ENCODE data around the gene GNGT1. TPM values are rescaled to one million over a fixed set of nuclear protein-coding genes. Genes with fewer than 3 reads are reported as not detected.

Gene GNGT1
- total and polyA plus RNA-seq, 4 donors, result not detected

DNA sequence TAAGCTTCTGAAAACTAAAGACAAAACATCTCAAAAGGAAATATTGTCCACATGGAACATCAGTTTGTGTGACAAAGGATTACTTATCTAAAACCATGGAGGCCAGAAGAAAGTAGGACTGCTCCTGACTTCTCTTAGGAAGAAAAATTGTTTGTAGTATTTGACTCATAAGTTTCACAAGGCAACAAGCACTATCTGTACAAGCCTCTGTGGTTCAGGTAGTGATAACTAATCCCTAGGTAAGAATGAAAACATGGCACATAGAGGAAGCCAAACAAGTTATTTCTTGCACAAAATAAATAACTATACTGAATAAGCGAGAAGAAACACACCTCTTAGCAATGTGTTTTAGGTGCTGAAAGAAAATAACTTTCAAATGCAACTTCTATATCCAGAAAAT lies 46.1 kb upstream of the GNGT1 start:
- no peaks in the 10 kb centered on the region for H3K9me3 ChIP-seq (ENCODE audit: control insufficient read depth in 4 of 4, low read length in 3 of 4)

DNA sequence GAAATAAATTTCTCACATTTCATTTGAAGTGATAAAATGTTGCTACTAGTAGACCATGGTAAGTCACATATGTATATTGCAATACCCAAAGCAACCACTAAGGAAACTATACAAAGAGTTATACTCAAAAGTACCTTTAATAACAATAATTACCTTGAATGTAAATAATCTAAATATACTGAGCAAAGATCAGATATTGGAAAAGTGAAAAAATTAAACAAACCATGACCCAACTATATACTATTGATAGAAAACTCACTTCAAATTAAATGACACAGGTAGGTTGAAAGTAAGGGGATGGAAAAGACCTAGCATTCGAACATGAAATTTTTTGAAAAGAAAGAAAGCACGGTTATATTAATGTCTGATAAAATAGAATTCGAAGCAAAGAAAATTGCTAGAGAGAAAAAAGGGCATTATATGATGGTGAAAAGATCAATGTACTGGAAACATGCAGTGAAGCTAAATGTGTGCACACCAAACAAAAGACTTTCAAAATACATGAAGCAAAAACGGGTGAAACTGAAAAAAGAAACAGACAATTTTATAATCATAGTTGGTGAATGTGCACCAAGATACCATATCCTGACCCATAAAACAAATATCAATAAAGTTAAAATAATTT lies 44.9 kb upstream of the GNGT1 start:
- 69% methylated on average over 4 of the region's 4 CpGs for WGBS
- no peaks in the 10 kb centered on the region for H3K4me1 ChIP-seq (ENCODE audit: control insufficient read depth in 4 of 4, insufficient read depth in 4 of 4, low read length in 3 of 4)
- H3K4me3 ChIP-seq (ENCODE audit: low read depth in 1 of 3, low read length in 3 of 3), result no peak overlapping the region
- H3K27ac ChIP-seq (ENCODE audit: low read depth in 1 of 2, low read length in 2 of 2), result no peak overlapping the region
- no peaks in the 10 kb centered on the region for H3K36me3 ChIP-seq (ENCODE audit: control insufficient read depth in 4 of 4, insufficient read depth in 3 of 4, low read depth in 1 of 4, low read length in 3 of 4)
- DNase-seq (ENCODE audit: low spot score), result no peak
- no peak overlapping the region for H3K9ac ChIP-seq (ENCODE audit: low read depth in 1 of 2, low read length in 2 of 2)
- H3K9me3 ChIP-seq (ENCODE audit: control insufficient read depth in 4 of 4, low read length in 3 of 4), result no peaks in the 10 kb centered on the region
- H3K27me3 ChIP-seq (ENCODE audit: control insufficient read depth in 4 of 4, insufficient read depth in 4 of 4, low read length in 3 of 4), result no peaks in the 10 kb centered on the region
- TF ChIP-seq HNF4A (conservative IDR thresholded peaks at IDR 0.05) (no peak), RXRA (IDR thresholded peaks at IDR 0.05) (no peak), MAX (IDR thresholded peaks at IDR 0.05) (no peak), FOXA1 (IDR thresholded peaks at IDR 0.05) (no peak), SP1 (IDR thresholded peaks at IDR 0.05) (no peak), EGR1 (IDR thresholded peaks at IDR 0.05; ENCODE audit: low read depth in 2 of 2) (no peak), RAD21 (IDR thresholded peaks at IDR 0.05) (no peak), NR2F2 (IDR thresholded peaks at IDR 0.05) (no peak), GABPA (IDR thresholded peaks at IDR 0.05 in 1 of 2, conservative IDR thresholded peaks at IDR 0.05 in 1 of 2) (no peak), FOXA2 (IDR thresholded peaks at IDR 0.05) (no peak), HNF4G (IDR thresholded peaks at IDR 0.05) (no peak), ZBTB33 (IDR thresholded peaks at IDR 0.05) (no peak), YY1 (IDR thresholded peaks at IDR 0.05) (no peak)
- TF ChIP-seq, protein P1, sequence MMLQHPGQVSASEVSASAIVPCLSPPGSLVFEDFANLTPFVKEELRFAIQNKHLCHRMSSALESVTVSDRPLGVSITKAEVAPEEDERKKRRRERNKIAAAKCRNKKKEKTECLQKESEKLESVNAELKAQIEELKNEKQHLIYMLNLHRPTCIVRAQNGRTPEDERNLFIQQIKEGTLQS (IDR thresholded peaks at IDR 0.05), result no peak
- TF ChIP-seq, protein P2, sequence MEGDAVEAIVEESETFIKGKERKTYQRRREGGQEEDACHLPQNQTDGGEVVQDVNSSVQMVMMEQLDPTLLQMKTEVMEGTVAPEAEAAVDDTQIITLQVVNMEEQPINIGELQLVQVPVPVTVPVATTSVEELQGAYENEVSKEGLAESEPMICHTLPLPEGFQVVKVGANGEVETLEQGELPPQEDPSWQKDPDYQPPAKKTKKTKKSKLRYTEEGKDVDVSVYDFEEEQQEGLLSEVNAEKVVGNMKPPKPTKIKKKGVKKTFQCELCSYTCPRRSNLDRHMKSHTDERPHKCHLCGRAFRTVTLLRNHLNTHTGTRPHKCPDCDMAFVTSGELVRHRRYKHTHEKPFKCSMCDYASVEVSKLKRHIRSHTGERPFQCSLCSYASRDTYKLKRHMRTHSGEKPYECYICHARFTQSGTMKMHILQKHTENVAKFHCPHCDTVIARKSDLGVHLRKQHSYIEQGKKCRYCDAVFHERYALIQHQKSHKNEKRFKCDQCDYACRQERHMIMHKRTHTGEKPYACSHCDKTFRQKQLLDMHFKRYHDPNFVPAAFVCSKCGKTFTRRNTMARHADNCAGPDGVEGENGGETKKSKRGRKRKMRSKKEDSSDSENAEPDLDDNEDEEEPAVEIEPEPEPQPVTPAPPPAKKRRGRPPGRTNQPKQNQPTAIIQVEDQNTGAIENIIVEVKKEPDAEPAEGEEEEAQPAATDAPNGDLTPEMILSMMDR (IDR thresholded peaks at IDR 0.05; ENCODE audit: low read depth, low read length, missing input control), result no peak

More for the DNA sequence above, 46.1 kb upstream of the GNGT1 start:
- WGBS, result 83% methylated on average over 1 of the region's 1 CpG
- no peak for TF ChIP-seq MAX (IDR thresholded peaks at IDR 0.05)
- no peak for TF ChIP-seq ZBTB33 (IDR thresholded peaks at IDR 0.05)
- TF ChIP-seq JUND (IDR thresholded peaks at IDR 0.05), result no peak
- no peak for TF ChIP-seq HNF4G (IDR thresholded peaks at IDR 0.05)
- TF ChIP-seq SP1 (IDR thresholded peaks at IDR 0.05), result no peak
- TF ChIP-seq, protein P2 (IDR thresholded peaks at IDR 0.05; ENCODE audit: low read depth, low read length, missing input control), result no peak
- TF ChIP-seq EGR1 (IDR thresholded peaks at IDR 0.05; ENCODE audit: low read depth in 2 of 2), result no peak
- TF ChIP-seq, protein P1 (IDR thresholded peaks at IDR 0.05), result no peak
- TF ChIP-seq TAF1 (conservative IDR thresholded peaks at IDR 0.05), result no peak
- Histone ChIP-seq H3K36me3 (ENCODE audit: control insufficient read depth in 4 of 4, insufficient read depth in 3 of 4, low read depth in 1 of 4, low read length in 3 of 4) (no peaks in the 10 kb centered on the region), H3K27me3 (ENCODE audit: control insufficient read depth in 4 of 4, insufficient read depth in 4 of 4, low read length in 3 of 4) (no peaks in the 10 kb centered on the region), H3K4me1 (ENCODE audit: control insufficient read depth in 4 of 4, insufficient read depth in 4 of 4, low read length in 3 of 4) (no peaks in the 10 kb centered on the region), H3K4me3 (ENCODE audit: low read depth in 1 of 3, low read length in 3 of 3) (no peak overlapping the region), H3K27ac (ENCODE audit: low read depth in 1 of 2, low read length in 2 of 2) (no peak overlapping the region), H3K9ac (ENCODE audit: low read depth in 1 of 2, low read length in 2 of 2) (no peak overlapping the region)
- no peak for DNase-seq (ENCODE audit: low spot score)

All from liver (tissue), 9 donors.